ENCODE results near the gene DNAJB11.
"Not testable (repeated sequence)": the region's sequence is repeated elsewhere in the genome, so short reads cannot be mapped to it uniquely, and the experiment has no call there.

DNAJB11 gene

DNA sequence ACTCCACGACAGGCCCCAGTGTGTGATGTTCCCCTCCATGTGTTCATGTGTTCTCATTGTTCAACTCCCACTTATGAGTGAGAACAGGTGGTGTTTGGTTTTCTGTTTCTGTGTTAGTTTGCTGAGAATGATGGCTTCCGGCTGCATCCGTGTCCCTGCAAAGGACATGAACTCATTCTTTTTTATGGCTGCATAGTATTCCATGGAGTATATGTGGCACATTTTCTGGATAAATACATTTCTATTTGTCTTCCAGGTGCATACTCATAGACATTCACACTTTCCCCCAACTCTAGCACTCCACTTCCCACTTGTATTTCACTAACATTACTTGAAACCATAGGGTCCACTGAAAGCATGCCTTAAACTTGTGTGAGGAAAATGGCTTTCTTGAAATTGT lies 38.8 kb upstream of the DNAJB11 start:
- not testable (repeated sequence) for H3K27me3 ChIP-seq (ENCODE audit: control insufficient read depth in 2 of 2, insufficient read depth in 2 of 2, low read length in 2 of 2); H3K4me1 ChIP-seq (ENCODE audit: control insufficient read depth in 2 of 2, insufficient read depth in 2 of 2, low read length in 2 of 2); H3K36me3 ChIP-seq (ENCODE audit: control insufficient read depth in 2 of 2, insufficient read depth in 2 of 2, low read length in 2 of 2); H3K4me3 ChIP-seq (ENCODE audit: low read length in 2 of 2); H3K9ac ChIP-seq (ENCODE audit: low read depth in 1 of 2, low read length in 2 of 2); H3K9me3 ChIP-seq (ENCODE audit: control insufficient read depth in 2 of 2, low read length in 2 of 2); H3K27ac ChIP-seq (ENCODE audit: low read depth in 2 of 2, low read length in 2 of 2)

DNA sequence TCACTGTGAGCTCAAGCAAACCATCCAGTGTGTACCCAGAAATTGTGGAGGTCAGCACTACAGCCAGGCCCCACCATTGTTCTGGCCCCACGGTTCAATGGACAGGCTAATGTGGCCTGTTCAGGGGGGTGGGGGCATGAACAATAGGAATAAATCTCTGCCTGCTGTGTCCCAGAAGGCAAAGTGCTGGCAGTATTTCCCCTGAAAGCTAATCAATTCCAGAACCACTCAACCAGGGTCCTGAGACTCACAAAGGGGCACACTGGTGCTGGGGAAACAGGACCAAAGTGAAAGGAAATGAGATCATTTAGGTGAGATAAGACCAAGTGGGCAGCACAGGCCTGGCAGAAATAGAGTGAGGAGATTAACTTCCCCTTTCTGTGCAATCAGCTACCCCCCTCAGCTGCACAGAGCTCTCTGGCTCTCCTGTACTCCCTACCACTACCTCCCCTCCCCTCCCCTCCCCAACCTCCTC lies 37.9 kb upstream of the DNAJB11 start:
- no peak overlapping the region for H3K4me3 ChIP-seq (ENCODE audit: low read length in 2 of 2)
- H3K27me3 ChIP-seq (ENCODE audit: control insufficient read depth in 2 of 2, insufficient read depth in 2 of 2, low read length in 2 of 2), result no peaks in the 10 kb centered on the region
- H3K27ac ChIP-seq (ENCODE audit: low read depth in 2 of 2, low read length in 2 of 2), result no peak overlapping the region
- no peak overlapping the region for H3K9ac ChIP-seq (ENCODE audit: low read depth in 1 of 2, low read length in 2 of 2)
- H3K9me3 ChIP-seq (ENCODE audit: control insufficient read depth in 2 of 2, low read length in 2 of 2), result no peaks in the 10 kb centered on the region
- no peaks in the 10 kb centered on the region for H3K36me3 ChIP-seq (ENCODE audit: control insufficient read depth in 2 of 2, insufficient read depth in 2 of 2, low read length in 2 of 2)
- no peaks in the 10 kb centered on the region for H3K4me1 ChIP-seq (ENCODE audit: control insufficient read depth in 2 of 2, insufficient read depth in 2 of 2, low read length in 2 of 2)

DNA sequence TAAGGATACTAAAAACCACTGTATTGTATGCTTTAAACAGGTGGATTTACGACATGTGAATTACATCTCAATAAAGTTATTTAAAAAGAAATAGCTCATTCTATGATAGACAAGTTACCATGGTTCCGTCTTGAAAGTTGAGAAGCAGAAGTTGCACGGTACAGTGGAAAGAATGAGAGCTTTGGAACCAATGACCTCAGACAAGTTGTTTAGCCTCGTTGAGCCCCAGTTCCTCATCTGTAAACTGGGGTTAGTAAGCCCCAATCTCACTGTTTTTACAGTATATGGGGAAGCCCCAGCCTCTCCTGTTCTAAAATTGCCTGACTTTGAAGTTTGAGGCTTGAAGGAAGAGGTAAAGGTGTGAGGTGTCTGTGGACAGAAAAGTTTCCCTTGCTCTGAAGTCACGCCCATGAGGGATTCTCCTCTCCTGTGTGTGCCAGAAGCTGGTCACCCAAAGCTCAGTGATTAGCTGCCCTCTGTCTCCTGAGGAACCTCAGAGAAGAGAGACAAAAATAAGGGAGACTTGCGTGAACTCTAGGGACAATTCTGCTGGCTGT lies 36.3 kb upstream of the DNAJB11 start:
- Histone ChIP-seq H3K4me3 (ENCODE audit: low read length in 2 of 2) (no peak overlapping the region), H3K9ac (ENCODE audit: low read depth in 1 of 2, low read length in 2 of 2) (no peak overlapping the region), H3K4me1 (ENCODE audit: control insufficient read depth in 2 of 2, insufficient read depth in 2 of 2, low read length in 2 of 2) (no peaks in the 10 kb centered on the region), H3K36me3 (ENCODE audit: control insufficient read depth in 2 of 2, insufficient read depth in 2 of 2, low read length in 2 of 2) (peaks cover 0 to 6% of the 10 kb centered on the region in 2 donors), H3K9me3 (ENCODE audit: control insufficient read depth in 2 of 2, low read length in 2 of 2) (no peaks in the 10 kb centered on the region), H3K27ac (ENCODE audit: low read depth in 2 of 2, low read length in 2 of 2) (no peak overlapping the region), H3K27me3 (ENCODE audit: control insufficient read depth in 2 of 2, insufficient read depth in 2 of 2, low read length in 2 of 2) (no peaks in the 10 kb centered on the region)

DNA sequence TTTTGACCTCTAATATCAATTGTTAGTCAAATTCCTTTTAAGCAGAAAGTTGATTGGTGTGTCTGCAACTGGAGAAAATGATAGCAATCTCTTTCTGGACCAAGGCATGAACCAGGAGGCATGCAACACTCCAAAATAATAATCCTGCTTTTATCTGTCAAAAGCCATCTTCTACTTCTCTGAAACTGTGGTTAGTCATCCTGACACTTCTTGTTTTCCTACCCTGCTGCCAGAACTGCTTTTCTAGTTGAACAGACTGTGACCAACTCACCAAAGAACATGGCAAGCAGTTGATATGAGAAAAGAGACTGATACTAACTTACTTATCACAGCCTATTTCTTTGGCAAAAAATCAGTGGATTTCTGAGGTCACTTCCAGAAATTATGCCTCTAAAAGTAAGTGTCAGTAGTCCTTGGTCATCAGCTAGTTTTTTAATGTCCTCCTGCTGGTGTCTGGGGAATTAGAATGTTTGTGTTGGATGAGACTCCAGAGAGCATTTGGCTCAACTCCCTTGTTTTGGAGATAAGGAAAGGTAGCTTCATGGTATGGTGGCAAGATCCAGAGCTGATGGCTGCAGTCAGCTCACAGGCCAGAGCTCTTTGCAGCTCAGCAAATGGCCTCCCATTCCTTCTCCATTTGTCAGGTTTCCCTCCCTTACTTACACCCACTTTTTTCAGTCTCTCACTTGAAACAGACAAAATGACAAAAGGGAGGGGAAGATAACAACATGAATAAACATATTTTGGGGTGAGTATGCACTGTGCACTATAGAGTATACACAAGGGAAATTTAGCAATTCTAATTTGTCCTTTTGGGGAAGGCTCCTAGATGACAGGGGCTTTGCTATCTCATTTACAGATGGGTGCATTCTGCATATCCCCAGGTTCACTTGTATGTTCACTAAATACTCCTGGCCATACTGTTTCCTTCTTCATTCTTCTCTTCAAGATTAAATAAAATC lies 33.4 kb upstream of the DNAJB11 start:
- Histone ChIP-seq H3K9ac (ENCODE audit: low read depth in 1 of 2, low read length in 2 of 2) (no peak overlapping the region), H3K36me3 (ENCODE audit: control insufficient read depth in 2 of 2, insufficient read depth in 2 of 2, low read length in 2 of 2) (peaks cover 0 to 6% of the 10 kb centered on the region in 2 donors), H3K4me3 (ENCODE audit: low read length in 2 of 2) (no peak overlapping the region), H3K27me3 (ENCODE audit: control insufficient read depth in 2 of 2, insufficient read depth in 2 of 2, low read length in 2 of 2) (no peaks in the 10 kb centered on the region), H3K9me3 (ENCODE audit: control insufficient read depth in 2 of 2, low read length in 2 of 2) (no peaks in the 10 kb centered on the region), H3K27ac (ENCODE audit: low read depth in 2 of 2, low read length in 2 of 2) (no peak overlapping the region), H3K4me1 (ENCODE audit: control insufficient read depth in 2 of 2, insufficient read depth in 2 of 2, low read length in 2 of 2) (no peaks in the 10 kb centered on the region)

DNA sequence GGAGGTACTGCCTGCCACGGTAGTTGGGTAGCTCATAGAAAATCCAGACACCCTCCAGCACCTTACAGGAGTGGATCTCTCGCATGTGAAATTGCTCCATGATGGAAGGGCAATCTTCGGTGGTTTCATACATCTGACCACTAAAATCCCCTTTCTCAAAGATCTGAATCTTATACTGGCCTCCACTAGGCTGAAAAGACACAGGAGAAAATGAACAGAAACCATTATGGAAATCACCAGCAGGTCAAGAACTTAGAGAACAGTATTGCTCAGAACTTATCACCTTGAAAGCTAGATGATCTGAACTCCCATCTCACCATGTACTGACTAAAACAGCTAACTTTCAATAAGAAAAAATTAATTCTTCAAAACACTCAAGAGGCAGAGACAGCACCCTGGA lies 31.7 kb upstream of the DNAJB11 start:
- H3K27me3 ChIP-seq (ENCODE audit: control insufficient read depth in 2 of 2, insufficient read depth in 2 of 2, low read length in 2 of 2), result no peaks in the 10 kb centered on the region
- peaks cover 0 to 7% of the 10 kb centered on the region in 2 donors for H3K36me3 ChIP-seq (ENCODE audit: control insufficient read depth in 2 of 2, insufficient read depth in 2 of 2, low read length in 2 of 2)
- no peak overlapping the region for H3K4me3 ChIP-seq (ENCODE audit: low read length in 2 of 2)
- no peaks in the 10 kb centered on the region for H3K9me3 ChIP-seq (ENCODE audit: control insufficient read depth in 2 of 2, low read length in 2 of 2)
- H3K27ac ChIP-seq (ENCODE audit: low read depth in 2 of 2, low read length in 2 of 2), result no peak overlapping the region
- no peaks in the 10 kb centered on the region for H3K4me1 ChIP-seq (ENCODE audit: control insufficient read depth in 2 of 2, insufficient read depth in 2 of 2, low read length in 2 of 2)
- H3K9ac ChIP-seq (ENCODE audit: low read depth in 1 of 2, low read length in 2 of 2), result no peak overlapping the region

DNA sequence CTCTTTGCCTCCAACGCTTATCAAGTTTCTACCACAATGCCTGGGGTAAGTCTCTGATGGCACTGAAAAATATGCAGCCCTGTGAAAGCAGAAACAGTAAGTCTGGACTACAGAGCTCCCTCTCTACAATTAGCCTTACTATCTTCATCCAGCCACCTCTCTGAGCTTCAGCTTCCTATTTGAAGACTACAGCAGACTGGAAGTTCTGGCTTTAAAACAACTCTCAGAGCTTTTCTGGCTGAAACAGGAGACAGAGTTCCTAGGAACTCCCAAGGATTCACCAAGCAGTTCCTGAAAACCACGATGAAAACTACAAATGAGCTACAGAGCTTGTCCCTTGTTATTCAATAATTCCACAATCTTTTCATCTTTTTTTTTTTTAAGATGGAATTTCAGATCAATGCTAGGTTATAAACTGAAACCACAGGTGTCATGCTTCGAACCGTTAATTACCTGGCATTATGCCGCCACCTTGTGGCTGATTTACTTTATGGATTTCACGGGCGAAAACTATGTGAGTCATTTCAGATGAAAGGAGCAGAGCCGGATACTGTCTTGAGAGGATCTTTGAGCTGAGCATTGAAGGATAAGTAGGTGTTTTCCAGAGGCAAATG lies 30.2 kb upstream of the DNAJB11 start:
- H3K27me3 ChIP-seq (ENCODE audit: control insufficient read depth in 2 of 2, insufficient read depth in 2 of 2, low read length in 2 of 2), result no peaks in the 10 kb centered on the region
- H3K9ac ChIP-seq (ENCODE audit: low read depth in 1 of 2, low read length in 2 of 2), result no peak overlapping the region
- H3K27ac ChIP-seq (ENCODE audit: low read depth in 2 of 2, low read length in 2 of 2), result no peak overlapping the region
- H3K9me3 ChIP-seq (ENCODE audit: control insufficient read depth in 2 of 2, low read length in 2 of 2), result no peaks in the 10 kb centered on the region
- peaks cover 5 to 17% of the 10 kb centered on the region in 2 donors for H3K36me3 ChIP-seq (ENCODE audit: control insufficient read depth in 2 of 2, insufficient read depth in 2 of 2, low read length in 2 of 2)
- no peak overlapping the region for H3K4me3 ChIP-seq (ENCODE audit: low read length in 2 of 2)
- no peaks in the 10 kb centered on the region for H3K4me1 ChIP-seq (ENCODE audit: control insufficient read depth in 2 of 2, insufficient read depth in 2 of 2, low read length in 2 of 2)

DNA sequence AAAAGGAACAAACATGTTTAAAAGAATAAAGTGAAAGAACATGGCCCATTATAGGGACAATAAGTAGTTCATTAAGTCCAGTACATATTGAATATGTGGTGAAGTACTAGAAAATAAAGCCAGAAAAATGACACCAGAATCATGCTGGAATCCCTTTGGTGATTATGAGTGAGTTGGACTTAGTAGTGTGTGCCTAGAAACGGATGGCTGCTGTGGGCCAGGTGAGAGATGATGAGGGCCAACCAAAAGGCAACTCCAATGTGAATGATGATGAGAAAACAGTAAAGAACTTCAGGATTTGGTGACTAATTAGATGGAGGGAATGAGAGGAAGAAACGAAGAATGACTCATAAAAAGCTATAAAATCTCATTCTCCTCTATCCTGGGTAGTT lies 29.7 kb upstream of the DNAJB11 start:
- H3K4me3 ChIP-seq (ENCODE audit: low read length in 2 of 2), result no peak overlapping the region
- H3K27ac ChIP-seq (ENCODE audit: low read depth in 2 of 2, low read length in 2 of 2), result no peak overlapping the region
- H3K4me1 ChIP-seq (ENCODE audit: control insufficient read depth in 2 of 2, insufficient read depth in 2 of 2, low read length in 2 of 2), result no peaks in the 10 kb centered on the region
- H3K27me3 ChIP-seq (ENCODE audit: control insufficient read depth in 2 of 2, insufficient read depth in 2 of 2, low read length in 2 of 2), result no peaks in the 10 kb centered on the region
- peaks cover 5 to 17% of the 10 kb centered on the region in 2 donors for H3K36me3 ChIP-seq (ENCODE audit: control insufficient read depth in 2 of 2, insufficient read depth in 2 of 2, low read length in 2 of 2)
- no peaks in the 10 kb centered on the region for H3K9me3 ChIP-seq (ENCODE audit: control insufficient read depth in 2 of 2, low read length in 2 of 2)
- no peak overlapping the region for H3K9ac ChIP-seq (ENCODE audit: low read depth in 1 of 2, low read length in 2 of 2)

DNA sequence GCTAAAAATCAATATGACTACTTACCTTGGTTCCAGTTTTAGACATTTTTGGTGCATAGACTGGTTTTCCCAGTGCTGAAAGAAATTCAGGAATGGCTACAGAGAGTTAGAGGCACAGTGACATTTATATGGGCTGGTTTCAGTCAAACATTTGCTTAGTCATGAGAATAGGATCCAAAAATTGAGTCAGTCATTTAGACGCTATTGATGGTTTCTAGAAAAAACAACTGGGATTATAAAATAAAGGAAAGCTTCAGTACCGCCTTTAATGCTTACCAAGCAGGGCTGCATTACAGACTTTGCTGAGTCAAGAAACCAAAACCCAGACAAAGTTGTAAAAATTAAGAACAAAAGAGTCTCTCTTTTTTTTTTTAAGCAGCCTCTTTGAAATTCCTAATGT lies 26.2 kb upstream of the DNAJB11 start, which contains the start of gene CRYGS:
TSS of gene CRYGS (minus strand) at position 100 of the 400 bp plus-strand sequence. CDS start at position 46, 54 bp downstream.
- H3K27ac ChIP-seq (ENCODE audit: low read depth in 2 of 2, low read length in 2 of 2), result no peak within 1 kb of the TSS
- peaks cover 13 to 16% of the 10 kb centered on the region in 2 donors for H3K36me3 ChIP-seq (ENCODE audit: control insufficient read depth in 2 of 2, insufficient read depth in 2 of 2, low read length in 2 of 2)
- H3K4me1 ChIP-seq (ENCODE audit: control insufficient read depth in 2 of 2, insufficient read depth in 2 of 2, low read length in 2 of 2), result no peaks in the 10 kb centered on the region
- no peaks in the 10 kb centered on the region for H3K9me3 ChIP-seq (ENCODE audit: control insufficient read depth in 2 of 2, low read length in 2 of 2)
- H3K9ac ChIP-seq (ENCODE audit: low read depth in 1 of 2, low read length in 2 of 2), result no peak within 1 kb of the TSS
- no peaks in the 10 kb centered on the region for H3K27me3 ChIP-seq (ENCODE audit: control insufficient read depth in 2 of 2, insufficient read depth in 2 of 2, low read length in 2 of 2)
- H3K4me3 ChIP-seq (ENCODE audit: low read length in 2 of 2), result no peak within 1 kb of the TSS

DNA sequence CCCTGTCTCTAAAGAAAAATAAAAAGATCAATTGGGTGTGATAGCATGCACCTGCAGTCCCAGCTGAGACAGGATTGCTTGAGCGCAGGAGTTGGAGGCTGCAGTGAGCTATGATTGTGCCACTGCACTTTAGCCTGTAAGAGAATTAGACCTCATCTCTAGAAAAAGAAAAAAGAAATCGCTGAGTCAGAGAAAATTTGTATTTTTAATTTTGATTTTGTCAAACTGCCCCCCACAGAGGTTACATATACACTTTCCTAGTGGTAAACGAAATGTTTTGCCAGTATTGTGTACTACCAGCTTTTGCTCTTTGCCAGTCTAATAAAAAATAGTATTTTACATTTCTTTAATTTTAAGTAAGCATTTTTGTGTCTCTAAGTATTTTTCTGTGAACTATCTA lies 21.0 kb upstream of the DNAJB11 start:
- Histone ChIP-seq H3K4me3 (ENCODE audit: low read length in 2 of 2) (no peak overlapping the region), H3K9ac (ENCODE audit: low read depth in 1 of 2, low read length in 2 of 2) (no peak overlapping the region), H3K36me3 (ENCODE audit: control insufficient read depth in 2 of 2, insufficient read depth in 2 of 2, low read length in 2 of 2) (peaks cover 21 to 31% of the 10 kb centered on the region in 2 donors), H3K9me3 (ENCODE audit: control insufficient read depth in 2 of 2, low read length in 2 of 2) (no peaks in the 10 kb centered on the region), H3K27ac (ENCODE audit: low read depth in 2 of 2, low read length in 2 of 2) (no peak overlapping the region), H3K4me1 (ENCODE audit: control insufficient read depth in 2 of 2, insufficient read depth in 2 of 2, low read length in 2 of 2) (peaks cover 0 to 5% of the 10 kb centered on the region in 2 donors), H3K27me3 (ENCODE audit: control insufficient read depth in 2 of 2, insufficient read depth in 2 of 2, low read length in 2 of 2) (no peaks in the 10 kb centered on the region)

DNA sequence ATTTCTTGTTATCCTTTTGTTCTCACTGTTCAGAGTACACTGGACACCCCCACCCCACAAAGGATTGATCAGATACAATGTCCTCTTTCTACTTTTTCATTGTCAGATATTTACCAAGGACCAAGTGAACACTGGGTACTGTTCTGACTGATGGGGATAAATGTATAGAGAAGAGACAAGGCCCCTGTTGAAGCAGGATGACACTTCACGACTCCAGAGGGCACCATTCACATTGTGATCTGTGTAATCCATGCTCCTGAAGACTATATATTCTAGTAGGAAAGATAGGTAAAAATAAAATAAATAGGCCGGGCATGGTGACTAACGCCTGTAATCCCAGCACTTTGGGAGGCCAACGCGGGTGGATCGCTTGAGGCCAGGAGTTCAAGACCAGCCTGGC lies 19.1 kb upstream of the DNAJB11 start:
- Histone ChIP-seq H3K4me3 (ENCODE audit: low read length in 2 of 2) (no peak overlapping the region), H3K4me1 (ENCODE audit: control insufficient read depth in 2 of 2, insufficient read depth in 2 of 2, low read length in 2 of 2) (peaks cover 0 to 5% of the 10 kb centered on the region in 2 donors), H3K9ac (ENCODE audit: low read depth in 1 of 2, low read length in 2 of 2) (no peak overlapping the region), H3K36me3 (ENCODE audit: control insufficient read depth in 2 of 2, insufficient read depth in 2 of 2, low read length in 2 of 2) (peaks cover 21 to 40% of the 10 kb centered on the region in 2 donors), H3K27me3 (ENCODE audit: control insufficient read depth in 2 of 2, insufficient read depth in 2 of 2, low read length in 2 of 2) (no peaks in the 10 kb centered on the region), H3K9me3 (ENCODE audit: control insufficient read depth in 2 of 2, low read length in 2 of 2) (no peaks in the 10 kb centered on the region), H3K27ac (ENCODE audit: low read depth in 2 of 2, low read length in 2 of 2) (no peak overlapping the region)
